Stimulated activated CD8-positive, alpha-beta memory T cell treated with anti-CD3 and anti-CD28 coated beads, Interleukin-2, amount 100 ng/mL, for 48 hours (primary cell): ENCODE measurements around the gene GOLM1.
"Not testable (repeated sequence)": the region's sequence is repeated elsewhere in the genome, so short reads cannot be mapped to it uniquely, and the experiment has no call there.

ENCODE experiments used
- DNase-seq, 2 donors: peaks; one replicate each; pipeline ENCODE4 v3.0.0-alpha.2; 2020; ENCODE audit warnings: low read depth in 2 of 2

The GOLM1 gene

GRCh38 chr9:86082870-86083269, 16.5 kb downstream of the GOLM1 start:
- no peak for DNase-seq

- no peak for DNase-seq
These were observed 19.4 kb downstream of the GOLM1 start for GRCh38 chr9:86079865-86080469.

- no peak for DNase-seq
These were observed 19.9 kb downstream of the GOLM1 start for GRCh38 chr9:86079421-86079831.

GRCh38 chr9:86078731-86079130, 20.6 kb downstream of the GOLM1 start:
- DNase-seq = no peak

GRCh38 chr9:86077276-86077675, 22.1 kb downstream of the GOLM1 start:
- no peak for DNase-seq

GRCh38 chr9:86075132-86076109, 23.9 kb downstream of the GOLM1 start:
- DNase-seq = no peak

GRCh38 chr9:86073839-86074238, 25.5 kb downstream of the GOLM1 start:
- DNase-seq = no peak

GRCh38 chr9:86072394-86072877, 26.9 kb downstream of the GOLM1 start:
- DNase-seq = no peak

GRCh38 chr9:86069206-86069869, 30.0 kb downstream of the GOLM1 start:
- no peak for DNase-seq

GRCh38 chr9:86064220-86064619, 35.1 kb downstream of the GOLM1 start:
- no peak for DNase-seq

- no peak for DNase-seq
These were observed 36.3 kb downstream of the GOLM1 start for GRCh38 chr9:86062845-86063693.

- DNase-seq = no peak
These were observed 37.2 kb downstream of the GOLM1 start for GRCh38 chr9:86061972-86062739.

GRCh38 chr9:86057491-86057890, 41.9 kb downstream of the GOLM1 start:
- DNase-seq = no peak

GRCh38 chr9:86054695-86055094, 44.7 kb downstream of the GOLM1 start:
- DNase-seq = no peak

- DNase-seq = no peak
These were observed 46.5 kb downstream of the GOLM1 start for GRCh38 chr9:86052556-86053468.

- DNase-seq = not testable (repeated sequence)
These were observed 51.2 kb downstream of the GOLM1 start for GRCh38 chr9:86048018-86048742.

- DNase-seq = no peak
These were observed 52.0 kb downstream of the GOLM1 start for GRCh38 chr9:86047361-86047760.

GRCh38 chr9:86046930-86047341, 52.4 kb downstream of the GOLM1 start:
- no peak for DNase-seq
